Adrenal gland (tissue), 5 donors: Measurements from ENCODE around the gene TTC8.

Source experiments
- POLR2A ChIP-seq, 2 donors: fragments of 450-650 bp; IDR thresholded peaks; one replicate each; pipeline ENCODE4 v1.6.1; 2017; ENCODE audit warnings: antibody characterized with exemption in 2 of 2, mild to moderate bottlenecking in 2 of 2, moderate library complexity in 1 of 2
- TF ChIP-seq, protein P1 (sequence below), 6 experiments: fragments of 450-650 bp in 4 of 6; fragments of 200-600 bp in 2 of 6; sonication (generic) in 1 of 6; IDR thresholded peaks; 1 replicate in 5 of 6; 2 replicates in 1 of 6; pipeline versions ENCODE4 v1.5.1 to v1.8.0; 2016 to 2021; ENCODE audit warnings: antibody characterized with exemption in 6 of 6, mild to moderate bottlenecking in 2 of 6, moderate library complexity in 1 of 6
- donor health status: DM: no; HTN: no; CAD: no.

DNA sequence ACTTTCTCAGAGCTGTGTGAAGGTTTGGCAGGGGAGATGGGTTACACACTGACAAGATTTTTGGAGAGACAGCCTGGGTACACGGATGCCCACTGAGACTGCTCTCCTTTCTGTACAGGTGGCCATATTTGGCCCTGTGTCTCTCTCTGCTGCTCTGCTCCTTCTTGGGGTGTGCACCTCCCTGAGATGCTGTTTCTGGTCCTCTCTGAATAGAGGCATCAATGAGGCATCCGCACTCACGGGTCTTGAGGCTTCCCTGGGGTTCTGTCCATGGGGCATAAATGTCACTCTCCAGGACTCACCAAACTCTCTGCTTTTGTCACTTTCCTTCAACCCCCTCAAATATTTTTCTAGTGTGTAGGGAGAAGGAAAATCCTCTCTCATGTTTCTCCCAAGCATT is 77.5 kb downstream of the TTC8 start:
- TF ChIP-seq, protein P1, sequence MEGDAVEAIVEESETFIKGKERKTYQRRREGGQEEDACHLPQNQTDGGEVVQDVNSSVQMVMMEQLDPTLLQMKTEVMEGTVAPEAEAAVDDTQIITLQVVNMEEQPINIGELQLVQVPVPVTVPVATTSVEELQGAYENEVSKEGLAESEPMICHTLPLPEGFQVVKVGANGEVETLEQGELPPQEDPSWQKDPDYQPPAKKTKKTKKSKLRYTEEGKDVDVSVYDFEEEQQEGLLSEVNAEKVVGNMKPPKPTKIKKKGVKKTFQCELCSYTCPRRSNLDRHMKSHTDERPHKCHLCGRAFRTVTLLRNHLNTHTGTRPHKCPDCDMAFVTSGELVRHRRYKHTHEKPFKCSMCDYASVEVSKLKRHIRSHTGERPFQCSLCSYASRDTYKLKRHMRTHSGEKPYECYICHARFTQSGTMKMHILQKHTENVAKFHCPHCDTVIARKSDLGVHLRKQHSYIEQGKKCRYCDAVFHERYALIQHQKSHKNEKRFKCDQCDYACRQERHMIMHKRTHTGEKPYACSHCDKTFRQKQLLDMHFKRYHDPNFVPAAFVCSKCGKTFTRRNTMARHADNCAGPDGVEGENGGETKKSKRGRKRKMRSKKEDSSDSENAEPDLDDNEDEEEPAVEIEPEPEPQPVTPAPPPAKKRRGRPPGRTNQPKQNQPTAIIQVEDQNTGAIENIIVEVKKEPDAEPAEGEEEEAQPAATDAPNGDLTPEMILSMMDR (IDR thresholded peaks at IDR 0.05), result no peak
- no peak for TF ChIP-seq POLR2A (IDR thresholded peaks at IDR 0.05)
